CD4-positive, alpha-beta T cell treated with Interleukin-1 beta for 1 hour (primary cell): ENCODE data around the gene KNL1.
"Not testable (repeated sequence)": the region's sequence is repeated elsewhere in the genome, so short reads cannot be mapped to it uniquely, and the experiment has no call there.

ENCODE experiments used
- DNase-seq, 2 donors: peaks; one replicate each; pipeline ENCODE4 v3.0.0-alpha.2; 2020 to 2022

The KNL1 gene

GRCh38 chr15:40680959-40681358, 86.9 kb downstream of the KNL1 start:
- DNase-seq: not testable (repeated sequence)

GRCh38 chr15:40684381-40684780, 90.3 kb downstream of the KNL1 start:
- DNase-seq: no peak

GRCh38 chr15:40685376-40685775, 91.3 kb downstream of the KNL1 start:
- DNase-seq: no peak

GRCh38 chr15:40688932-40689799, 95.1 kb downstream of the KNL1 start:
- no peak for DNase-seq

- no peak for DNase-seq
These were observed 97.7 kb downstream of the KNL1 start for GRCh38 chr15:40691737-40692136.

GRCh38 chr15:40693904-40694687, 100.0 kb downstream of the KNL1 start:
- no peak for DNase-seq

- DNase-seq: peak; percentile 92 to 93
These were observed 100.8 kb downstream of the KNL1 start, which contains the start of gene RAD51 for GRCh38 chr15:40694688-40695468. Gene RAD51, plus strand, starts transcription at chr15:40695174. Its CDS starts 3,585 bp downstream, at chr15:40698759.

GRCh38 chr15:40695469-40695890, 101.4 kb downstream of the KNL1 start:
- DNase-seq: peak in 1 of 2 donors; percentile 13

DNA sequence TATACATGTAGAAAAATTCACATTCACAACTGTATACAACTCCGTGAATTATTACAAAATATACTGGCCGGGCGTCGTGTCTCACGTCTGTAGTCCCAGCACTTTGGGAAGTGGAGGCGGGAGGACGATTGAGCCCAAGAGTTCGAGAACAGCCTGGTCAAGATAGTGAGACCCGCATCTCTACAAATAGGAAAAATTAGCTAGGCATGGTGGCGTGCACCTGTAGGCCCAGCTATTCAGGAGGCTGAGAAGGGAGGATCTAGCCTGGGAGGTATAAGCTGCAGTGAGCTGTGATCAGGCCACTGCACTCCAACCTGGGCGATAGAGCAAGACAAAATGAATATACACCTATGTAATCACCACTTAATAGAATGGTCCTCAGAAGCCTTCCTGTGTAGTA, 102.2 kb downstream of the KNL1 start:
- no peak for DNase-seq

GRCh38 chr15:40697916-40698315, 103.9 kb downstream of the KNL1 start:
- no peak for DNase-seq

DNA sequence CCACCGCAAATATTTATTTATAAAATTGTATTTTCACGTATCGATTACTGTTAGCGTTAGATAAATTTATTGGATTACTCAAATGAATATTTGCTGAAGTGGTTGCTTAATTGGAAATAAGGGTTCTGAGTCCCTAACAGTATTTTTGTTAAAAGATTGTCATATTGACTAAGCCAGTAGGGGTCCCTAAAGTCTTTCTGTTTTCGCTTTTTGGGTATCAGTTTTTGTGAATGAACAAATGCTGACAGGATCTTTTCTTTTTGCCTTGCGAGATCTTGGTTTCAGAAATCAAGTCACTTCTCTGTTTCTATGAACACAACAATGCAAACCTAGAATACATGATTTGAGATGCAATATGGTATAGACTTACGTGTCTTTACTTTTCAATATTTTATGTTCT, 108.0 kb downstream of the KNL1 start:
- peak in 1 of 2 donors; percentile 54 for DNase-seq

DNA sequence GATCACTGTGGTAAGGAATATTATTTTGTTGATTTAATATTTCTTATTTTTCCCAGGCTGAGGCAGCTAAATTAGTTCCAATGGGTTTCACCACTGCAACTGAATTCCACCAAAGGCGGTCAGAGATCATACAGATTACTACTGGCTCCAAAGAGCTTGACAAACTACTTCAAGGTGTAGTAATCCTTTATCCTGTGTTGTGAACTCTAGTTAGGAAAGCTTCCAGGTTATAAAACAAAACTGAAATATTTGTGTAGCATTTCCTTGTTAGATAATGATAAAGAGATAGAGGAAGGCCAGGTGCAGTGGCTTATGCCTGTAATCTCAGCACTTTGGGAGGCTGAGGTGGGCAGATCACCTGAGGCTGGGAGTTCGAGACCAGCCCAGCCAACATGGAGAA, 112.1 kb downstream of the KNL1 start:
- DNase-seq: no peak
